ENCODE data around the gene GDF15. TPM values are rescaled to one million over a fixed set of nuclear protein-coding genes. Genes with fewer than 3 reads are reported as not detected.

The GDF15 gene
- total RNA-seq, 1 experiment from 2014 or later = 425 TPM

DNA sequence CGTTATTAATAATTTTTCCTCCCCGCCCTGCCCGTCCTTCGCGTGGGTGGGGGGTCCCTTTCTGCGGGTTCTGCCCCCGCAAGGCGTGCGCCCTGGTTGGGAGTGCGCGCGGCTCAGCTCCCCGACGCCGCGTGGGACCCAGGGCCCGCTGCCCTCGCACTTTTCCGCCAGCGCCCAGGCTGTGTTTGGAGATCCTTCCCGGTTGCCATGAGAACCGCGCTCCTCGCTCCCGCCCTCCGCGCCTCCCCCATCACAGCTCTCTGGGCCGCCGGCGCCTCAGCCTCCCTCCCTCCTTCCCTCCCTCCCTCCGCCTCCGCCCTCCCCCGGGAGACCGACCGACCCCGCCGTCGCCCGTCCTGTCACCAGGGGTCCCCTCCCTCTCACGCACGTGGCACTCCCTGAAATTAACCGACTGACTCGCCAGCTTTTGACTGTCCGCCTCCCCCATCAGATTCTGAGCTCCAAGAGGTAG, 30.9 kb downstream of the GDF15 start (continued):
- TF ChIP-seq CTCF (IDR thresholded peaks at IDR 0.05 in 2 of 3, conservative IDR thresholded peaks at IDR 0.05 in 1 of 3; ENCODE audit: borderline replicate concordance in 1 of 3, insufficient read depth in 1 of 3, low read depth in 2 of 3, low read length in 2 of 3) = no peak
- TF ChIP-seq SP1 (IDR thresholded peaks at IDR 0.05; ENCODE audit: low read depth) = 0 out of 2 replicates have a peak, but pooled peaks have one; percentile 13
- no peak for TF ChIP-seq POLR2A (IDR thresholded peaks at IDR 0.05; ENCODE audit: borderline replicate concordance, extremely low read depth, insufficient read depth, insufficient read length)

- Histone ChIP-seq H2AFZ (ENCODE audit: low read depth, low read length, poor library complexity, severe bottlenecking) (no peak overlapping the region), H3K9ac (ENCODE audit: low read length) (peak overlapping the region; percentile 96)
- RAD21 ChIA-PET (ENCODE audit: low non-redundant PET in 1 of 2, low total read pairs in 2 of 2, uncharacterized antibody in 2 of 2, unreplicated experiment in 2 of 2) = no interaction called here
- TF ChIP-seq REST (IDR thresholded peaks at IDR 0.05; ENCODE audit: low read depth) (no peak), SIN3A (IDR thresholded peaks at IDR 0.05; ENCODE audit: low read depth) (no peak), SP1 (IDR thresholded peaks at IDR 0.05; ENCODE audit: low read depth) (peak; percentile 8; the same call in 1 of the 2 replicates), ELF1 (IDR thresholded peaks at IDR 0.05; ENCODE audit: borderline replicate concordance, low read depth) (no peak), POLR2AphosphoS5 (IDR thresholded peaks at IDR 0.05; ENCODE audit: low read depth, low read length) (peak; percentile 59), ZFX (IDR thresholded peaks at IDR 0.05) (peak; percentile 49), ZBTB33 (IDR thresholded peaks at IDR 0.05; ENCODE audit: extremely low read depth, insufficient replicate concordance, low read length) (no peak), CEBPB (IDR thresholded peaks at IDR 0.05; ENCODE audit: low read depth) (no peak), CBX3 (IDR thresholded peaks at IDR 0.05; ENCODE audit: low read depth) (no peak), FOSL1 (IDR thresholded peaks at IDR 0.05; ENCODE audit: low read depth) (no peak), ZNF274 (IDR thresholded peaks at IDR 0.05; ENCODE audit: low read depth, low read length) (no peak), TCF7L2 (IDR thresholded peaks at IDR 0.05; ENCODE audit: borderline replicate concordance, extremely low read depth, insufficient read depth, insufficient read length) (no peak), EZH2 (IDR thresholded peaks at IDR 0.05) (no peak)
- TF ChIP-seq, protein P1, sequence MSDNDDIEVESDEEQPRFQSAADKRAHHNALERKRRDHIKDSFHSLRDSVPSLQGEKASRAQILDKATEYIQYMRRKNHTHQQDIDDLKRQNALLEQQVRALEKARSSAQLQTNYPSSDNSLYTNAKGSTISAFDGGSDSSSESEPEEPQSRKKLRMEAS (IDR thresholded peaks at IDR 0.05) = peak; percentile 48; the same call in 1 of the 2 replicates
Measured at GRCh38 chr19:18417250-18418028, 31.5 kb downstream of the GDF15 start.

More at GRCh38 chr19:18417250-18418028, 31.5 kb downstream of the GDF15 start:
- Histone ChIP-seq H3K4me2 (ENCODE audit: low read length) (peak overlapping the region; percentile 100), H3K36me3 (ENCODE audit: control insufficient read depth in 1 of 2, insufficient read depth in 2 of 2, low read length in 2 of 2) (no peaks in the 10 kb centered on the region), H3K79me2 (ENCODE audit: insufficient read depth, low read length) (peaks cover 31% of the 10 kb centered on the region), H3K4me3 (replicated peaks in 1 of 2; ENCODE audit: low read depth in 1 of 2, low read length in 2 of 2) (peak overlapping the region; percentile 53 to 92), H3K9me3 (ENCODE audit: control insufficient read depth in 1 of 2, insufficient read depth in 1 of 2, low read depth in 1 of 2, low read length in 2 of 2) (no peaks in the 10 kb centered on the region), H3K27ac (ENCODE audit: low read depth, low read length) (peak overlapping the region; percentile 98), H3K4me1 (ENCODE audit: control insufficient read depth in 1 of 2, insufficient read depth in 2 of 2, low read length in 2 of 2) (peaks cover 54 to 85% of the 10 kb centered on the region in 2 experiments), H3K27me3 (ENCODE audit: insufficient read depth, low read length) (no peaks in the 10 kb centered on the region), H4K20me1 (ENCODE audit: insufficient read depth) (no peaks in the 10 kb centered on the region), H3K9me2 (ENCODE audit: insufficient read depth) (no peaks in the 10 kb centered on the region)
- ChIA-PET CTCF (interaction anchor here (0.6 to 3.5 kb wide), 9 partner anchors 28 to 498 kb away, joined by 3 to 11 read pairs (median 3); partner anchors contain the start of genes GDF15 and IQCN), POLR2A (interaction anchor here (0.6 to 5.4 kb wide), 11 partner anchors 14 to 142 kb away, joined by 3 to 45 read pairs (median 6); partner anchors contain the start of genes GDF15, JUND and KXD1)
- DNase-seq (ENCODE audit: low read depth, low spot score) (no peak), ATAC-seq (peak; percentile 49)
- no TSS peak for BruUV-seq (replicated peaks)
- intact Hi-C loops (cut with micrococcal nuclease) = no loop called here

All from HCT116 (cell line).